NCI-H2196 treated with DMSO at 0.1 percent for 48 hours (cell line): ENCODE data around the gene TMPRSS4.
"Not testable (repeated sequence)": the region's sequence is repeated elsewhere in the genome, so short reads cannot be mapped to it uniquely, and the experiment has no call there.

Experiments
- DNase-seq: peaks from one replicate; lab custom pipeline; 2025; ENCODE audit not compliant: unreplicated experiment; lab: John Stamatoyannopoulos, UW

The TMPRSS4 gene

DNA sequence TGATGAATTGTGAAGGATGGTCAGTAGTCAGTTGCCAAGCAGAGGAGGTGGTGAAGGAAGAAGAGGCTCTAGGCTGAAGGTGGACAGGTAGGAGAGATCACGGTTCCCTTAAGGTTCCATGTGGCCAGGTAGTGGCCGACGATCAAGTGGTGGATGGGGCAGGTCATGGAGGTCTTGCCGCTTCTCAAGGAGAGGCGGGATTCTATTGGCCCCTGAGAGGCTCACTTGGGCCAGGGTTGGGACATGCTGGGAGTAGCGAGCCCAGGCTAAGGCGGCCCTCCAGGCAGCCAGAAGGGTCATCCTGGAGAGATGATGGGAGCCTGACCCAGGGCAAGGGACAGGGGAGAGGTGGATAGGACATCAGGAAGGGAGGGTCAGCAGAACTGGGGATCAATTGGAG lies 20.9 kb upstream of the TMPRSS4 start:
- DNase-seq = no peak

DNA sequence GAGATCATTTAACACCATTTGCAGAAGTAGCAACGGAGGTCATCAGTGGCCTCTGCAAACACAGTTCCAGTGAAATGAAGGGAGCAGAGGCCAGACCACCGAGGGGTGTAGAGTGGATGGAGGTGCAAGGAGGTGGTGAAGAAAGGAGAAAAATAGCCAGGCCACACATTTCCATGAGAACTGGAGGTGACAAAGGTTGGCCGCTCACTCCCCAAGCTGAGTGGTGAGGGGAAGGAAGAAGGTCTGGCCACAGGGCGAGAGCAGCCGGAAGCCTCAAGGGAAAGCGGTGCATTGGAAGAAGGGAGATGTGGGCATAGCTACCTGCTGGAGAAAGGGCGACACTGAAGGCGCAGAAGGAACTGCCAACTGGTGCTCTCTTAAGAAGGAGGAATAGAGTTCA lies 20.1 kb upstream of the TMPRSS4 start:
- no peak for DNase-seq

DNA sequence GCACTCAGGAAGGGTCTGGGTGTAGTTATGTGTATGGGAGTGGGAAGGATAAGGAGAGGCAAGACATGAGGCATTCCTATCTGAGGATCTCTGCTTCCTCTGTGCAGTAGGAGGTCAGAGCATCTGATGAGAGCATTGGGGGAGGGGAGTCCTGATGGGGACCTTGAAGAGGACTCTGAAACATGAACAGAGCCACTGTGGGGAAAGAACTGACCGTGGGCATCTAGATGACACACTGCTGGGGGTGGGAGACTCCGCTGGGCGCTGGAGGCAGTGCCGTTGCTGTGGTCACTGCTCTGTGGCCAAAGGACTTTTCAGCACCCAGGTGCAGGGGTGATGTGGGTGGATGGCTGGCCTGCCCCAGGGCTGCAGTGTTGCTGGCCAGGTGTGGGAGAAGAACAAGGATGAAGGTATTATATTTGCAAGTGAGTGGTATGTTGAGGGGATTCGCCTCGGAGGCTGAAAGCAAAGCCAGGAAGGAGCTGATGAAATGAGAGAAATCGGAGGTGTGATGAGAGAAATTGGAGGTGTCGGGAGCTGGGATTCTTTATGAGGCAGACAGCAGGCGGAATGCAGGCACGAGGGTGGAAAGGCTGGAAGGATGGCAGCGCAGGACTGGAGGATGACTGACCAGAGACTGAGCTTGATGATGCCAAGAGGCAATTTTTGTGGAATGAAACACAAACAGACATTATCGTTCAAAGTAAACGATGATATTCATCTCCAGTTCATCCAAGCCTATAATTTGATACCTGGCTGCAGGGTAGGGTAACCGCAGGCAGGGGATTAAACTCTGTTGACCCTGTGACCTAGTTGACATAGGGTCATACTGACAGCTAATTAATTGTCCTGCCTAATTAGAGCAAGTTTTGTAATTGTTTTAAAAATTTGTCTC lies 19.4 kb upstream of the TMPRSS4 start:
- no peak for DNase-seq

DNA sequence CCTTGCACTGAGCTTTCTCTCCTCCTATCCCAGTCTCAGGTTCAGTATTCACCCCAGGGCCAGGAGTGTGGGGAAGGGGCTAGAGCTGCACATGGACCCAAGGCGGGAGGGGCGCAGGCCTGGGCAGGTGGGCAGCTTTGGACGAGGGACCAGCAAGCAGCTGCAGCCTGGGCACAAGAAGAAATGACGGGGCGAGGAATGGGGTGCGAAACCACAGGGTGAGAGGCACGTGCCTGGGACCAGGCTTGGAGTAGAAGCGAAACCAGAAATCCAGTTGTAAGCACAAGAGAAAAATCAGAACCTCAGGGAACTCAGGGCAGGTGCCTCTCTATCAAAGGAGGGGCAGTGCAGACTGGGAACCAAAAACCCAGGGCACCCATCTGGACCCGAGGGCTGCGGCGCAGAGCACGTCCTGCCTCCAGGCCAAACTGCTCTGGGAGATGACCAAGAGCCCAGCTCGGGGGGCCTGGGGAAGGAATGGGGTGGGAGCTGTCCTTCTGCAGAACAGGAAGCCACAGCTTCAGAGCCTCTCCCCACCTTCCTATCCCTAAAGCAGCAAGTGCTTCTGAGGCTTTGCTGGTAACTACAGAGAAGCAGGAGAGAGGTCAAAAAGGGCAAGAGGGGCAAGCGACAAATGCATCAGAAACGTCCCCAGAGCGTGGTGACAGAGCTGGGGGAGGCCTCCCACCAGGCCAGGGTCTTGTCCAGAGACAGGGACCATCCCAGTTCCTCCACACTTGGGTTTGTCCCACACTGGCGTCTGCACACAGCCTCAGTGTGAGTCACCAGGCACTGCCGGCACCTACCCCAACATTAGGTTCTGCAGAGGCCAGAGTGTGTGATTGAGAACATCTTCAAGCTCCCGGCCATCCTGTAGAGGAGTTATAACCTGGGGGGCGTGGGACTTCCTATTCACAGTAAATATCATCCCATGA lies 18.3 kb upstream of the TMPRSS4 start:
- no peak for DNase-seq

DNA sequence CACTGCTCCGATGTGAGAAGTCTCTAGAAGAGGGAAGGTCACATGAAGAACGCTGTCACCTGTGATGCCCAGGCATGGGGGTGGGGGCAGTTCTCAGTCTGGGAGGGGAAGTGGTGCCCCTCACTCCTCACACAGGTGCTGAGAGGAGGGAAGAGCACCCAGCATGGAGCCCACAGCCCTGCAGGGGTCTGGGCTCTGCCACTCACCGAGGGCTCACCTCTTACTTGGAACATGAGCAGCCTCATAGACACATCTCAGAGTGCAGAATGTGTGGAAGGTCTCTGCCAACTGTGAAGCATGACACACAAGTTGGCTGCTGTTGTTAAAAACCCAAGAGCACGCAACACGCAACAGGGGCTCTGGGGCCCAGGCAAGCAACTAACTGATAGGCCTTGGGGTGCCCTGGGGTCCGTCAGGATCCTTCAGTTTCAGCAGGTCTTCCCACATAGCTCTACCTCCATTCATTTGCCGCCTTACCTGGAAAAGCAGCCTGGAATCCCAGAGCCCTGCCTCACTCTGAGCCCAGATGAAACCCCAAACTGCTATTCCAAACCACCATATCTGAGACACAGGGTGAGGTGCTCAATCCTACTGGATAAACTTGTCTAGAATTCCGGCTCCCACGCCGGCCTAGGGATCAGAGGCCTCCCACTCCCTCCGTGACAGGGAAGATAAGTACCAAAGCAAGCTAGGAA lies 17.5 kb upstream of the TMPRSS4 start:
- no peak for DNase-seq

DNA sequence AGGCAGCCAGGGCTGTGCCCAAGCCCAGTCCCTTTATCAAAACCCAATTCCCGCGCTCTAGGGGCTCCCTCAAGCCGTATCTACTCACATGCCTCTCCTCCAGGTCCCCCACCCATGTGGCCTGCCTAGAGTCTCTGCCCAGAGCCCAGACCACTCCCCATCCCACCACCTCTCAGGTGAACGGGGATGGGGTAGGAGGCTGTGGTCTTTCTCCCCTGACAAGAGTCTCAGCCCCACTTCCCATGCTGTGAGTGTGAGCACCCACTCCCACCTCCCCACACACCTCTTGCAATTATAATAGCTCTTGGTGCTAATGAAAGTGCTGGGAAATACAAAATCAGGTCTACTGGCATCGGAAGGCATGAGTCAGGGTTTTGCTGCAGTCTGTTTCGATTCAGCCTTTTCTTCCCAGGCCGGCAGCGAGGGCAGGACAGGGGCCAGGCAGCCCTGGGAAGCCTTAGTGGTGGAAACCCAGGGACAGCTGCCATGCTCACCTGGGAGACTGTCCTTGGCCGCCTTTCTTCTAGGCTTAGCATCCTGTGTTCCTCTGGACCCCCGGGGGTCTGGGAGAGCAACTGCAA lies 16.7 kb upstream of the TMPRSS4 start:
- DNase-seq = no peak

DNA sequence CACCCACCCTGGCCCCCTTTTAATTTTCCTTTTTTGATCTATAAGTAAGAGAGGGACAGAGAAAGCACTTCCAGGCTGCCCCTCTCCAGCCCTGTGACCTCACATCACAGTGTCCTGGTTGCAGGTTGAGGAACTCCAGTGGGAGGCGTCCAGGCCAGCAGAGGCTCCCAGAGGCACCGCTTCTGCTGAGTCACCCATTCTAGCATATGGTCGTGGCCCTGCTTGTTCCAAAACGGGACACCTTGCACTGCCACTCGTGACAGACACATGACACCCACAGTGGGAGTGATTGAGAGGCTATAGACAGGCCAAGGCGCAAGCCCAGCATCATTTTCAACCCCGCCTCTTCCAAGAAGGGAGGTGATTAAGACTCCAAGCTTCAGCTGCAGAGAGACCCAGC lies 16.0 kb upstream of the TMPRSS4 start:
- DNase-seq = no peak

DNA sequence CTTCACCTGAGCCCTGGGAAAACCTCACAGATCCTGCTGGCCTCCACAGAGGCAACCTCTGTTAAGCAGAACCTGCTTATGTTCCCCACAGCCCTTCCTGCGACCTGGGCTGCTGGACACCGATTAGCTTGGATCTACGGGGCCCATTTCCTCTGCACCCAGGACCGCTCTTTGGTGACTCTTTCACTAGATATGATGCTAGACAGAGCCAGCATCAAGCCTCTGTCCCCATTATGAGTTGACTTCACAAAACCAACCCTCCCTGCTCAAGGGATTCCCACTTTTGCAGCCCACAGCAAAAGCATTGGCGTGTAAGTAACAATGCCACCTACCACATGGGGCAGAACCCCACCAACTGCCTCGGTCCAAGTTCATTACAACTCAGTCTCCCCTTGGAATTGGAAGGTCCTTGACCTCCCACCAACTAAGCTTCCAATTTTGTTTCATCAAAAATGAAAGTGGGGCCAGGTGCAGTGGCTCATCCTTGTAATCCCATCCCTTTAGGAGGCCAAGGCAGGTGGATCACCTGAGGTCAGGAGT lies 15.2 kb upstream of the TMPRSS4 start:
- DNase-seq = no peak

DNA sequence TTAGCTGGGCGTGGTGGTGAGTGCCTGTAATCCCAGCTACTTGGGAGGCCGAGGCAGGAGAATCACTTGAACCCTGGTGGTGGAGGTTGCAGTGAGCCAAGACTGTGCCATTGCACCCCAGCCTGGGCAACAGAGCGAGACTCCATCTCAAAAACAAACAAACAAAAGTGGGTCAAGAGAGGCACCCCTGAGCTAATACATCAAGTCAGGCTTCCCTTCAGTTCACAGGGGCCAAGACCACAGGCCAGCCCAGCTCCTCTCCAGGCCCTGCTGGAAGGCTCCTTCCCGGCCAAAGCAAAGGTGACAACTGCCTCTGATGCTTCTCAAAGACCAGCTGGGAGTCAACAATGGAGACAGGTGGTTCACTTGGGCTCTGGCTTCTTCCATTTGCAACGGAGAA lies 14.7 kb upstream of the TMPRSS4 start:
- not testable (repeated sequence) for DNase-seq

DNA sequence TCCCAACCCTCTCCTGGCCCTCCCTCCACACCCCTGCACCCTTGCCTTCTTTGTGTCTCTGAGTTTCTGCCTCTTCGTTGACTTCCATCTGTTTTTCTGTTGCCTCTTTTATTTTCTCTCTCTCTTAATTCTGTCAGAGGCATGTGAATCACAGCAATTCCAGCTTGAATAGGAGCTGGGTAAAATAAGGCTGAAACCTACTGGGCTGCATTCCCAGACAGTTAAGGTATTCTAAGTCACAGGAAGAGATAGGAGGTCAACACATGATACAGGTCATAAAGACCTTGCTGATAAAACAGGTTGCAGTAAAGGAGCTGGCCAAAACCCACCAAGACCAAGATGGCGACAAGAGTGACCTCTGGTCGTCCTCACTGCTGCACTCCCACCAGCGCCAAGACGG lies 14.2 kb upstream of the TMPRSS4 start:
- DNase-seq = not testable (repeated sequence)

DNA sequence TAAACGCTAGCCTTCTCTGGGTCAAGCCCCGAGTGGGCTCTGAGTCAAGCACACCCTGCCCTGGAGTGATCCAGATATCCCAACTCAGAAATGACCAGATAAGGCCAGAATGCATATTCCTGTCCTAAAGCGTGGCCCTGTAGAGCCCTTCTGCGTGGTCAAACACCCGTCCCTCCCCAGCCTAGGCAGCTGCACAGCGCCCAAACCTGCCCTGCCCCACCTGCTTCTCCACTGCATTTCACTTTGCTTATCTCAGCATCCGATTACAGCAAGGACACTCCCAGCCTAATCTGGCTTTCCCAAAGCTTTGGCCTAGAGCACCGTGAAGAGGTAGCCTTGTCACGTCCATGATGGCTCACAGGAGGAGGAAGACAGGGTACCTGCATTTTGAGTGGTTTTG lies 11.9 kb upstream of the TMPRSS4 start:
- DNase-seq = no peak

DNA sequence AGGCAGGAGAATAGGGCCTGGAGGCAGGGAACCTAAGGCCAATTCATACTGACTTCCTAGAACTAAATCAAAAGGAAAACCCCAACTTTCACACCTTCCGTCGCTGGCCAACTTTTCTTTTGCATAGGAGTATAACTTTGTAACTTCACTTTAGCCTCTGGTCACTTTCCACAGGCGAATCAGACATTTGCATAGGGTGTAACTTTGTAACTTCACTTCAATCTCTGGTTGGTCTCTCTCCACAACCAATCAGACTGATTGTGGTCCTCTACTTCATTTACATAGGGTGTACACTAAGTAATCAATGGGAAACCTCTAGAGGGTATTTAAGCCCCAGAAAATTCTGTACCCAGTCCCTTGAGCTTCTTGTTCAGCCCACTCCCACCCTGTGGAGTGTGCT lies 11.5 kb upstream of the TMPRSS4 start:
- no peak for DNase-seq

DNA sequence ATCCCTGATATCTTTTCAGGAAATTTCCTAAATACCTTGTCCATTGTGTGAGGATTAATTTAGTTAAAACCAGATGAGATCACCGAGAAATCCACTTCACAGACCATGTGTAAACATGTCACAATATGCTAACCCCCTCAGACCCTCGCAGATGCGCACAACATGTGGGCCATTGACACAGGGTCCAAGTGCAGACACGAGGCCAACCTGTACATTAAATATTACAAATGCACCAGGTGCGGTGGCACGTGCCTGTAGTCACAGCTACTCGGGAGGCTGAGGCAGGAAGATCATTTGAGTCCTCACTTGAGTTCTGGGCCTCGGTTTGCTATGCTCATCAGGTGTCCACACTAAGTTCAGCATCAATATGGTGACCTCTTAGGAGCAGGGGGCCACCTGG lies 9.9 kb upstream of the TMPRSS4 start:
- no peak for DNase-seq

DNA sequence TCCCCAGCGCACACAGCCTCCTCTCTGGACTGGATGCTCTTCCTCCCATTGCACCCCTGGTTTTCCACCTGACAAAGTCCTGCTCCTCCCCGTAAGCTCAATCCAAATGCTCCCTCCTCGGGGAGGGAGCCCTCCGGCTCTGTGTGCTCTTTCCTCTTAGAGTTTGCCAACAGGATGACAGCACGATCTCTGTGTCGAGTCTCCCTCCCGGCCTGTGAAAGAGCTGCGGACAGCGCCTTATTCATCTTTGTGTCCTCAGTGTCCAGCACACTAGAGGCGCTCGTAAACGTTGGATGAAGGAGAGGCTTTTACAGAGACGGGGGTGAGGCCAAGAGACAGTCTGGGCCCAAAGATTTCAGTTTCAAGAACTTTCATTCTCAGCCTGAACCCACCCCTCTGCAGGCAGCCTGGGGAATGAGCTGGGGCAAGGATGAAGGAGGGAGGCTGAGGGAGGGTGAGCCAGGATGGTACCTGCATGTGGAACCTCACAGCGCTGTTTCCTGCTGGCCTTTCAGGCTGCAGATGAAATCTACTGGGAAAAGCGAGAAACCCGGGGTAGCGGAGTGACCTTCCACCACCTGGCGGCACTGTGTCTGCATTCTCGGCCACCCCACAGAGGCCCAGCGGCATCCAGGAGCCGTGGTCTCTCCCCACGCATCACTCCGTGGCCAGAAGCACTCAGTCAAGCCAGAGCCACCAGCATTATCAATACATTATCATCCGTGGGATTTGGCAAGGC lies 8.5 kb upstream of the TMPRSS4 start:
- DNase-seq = no peak

DNA sequence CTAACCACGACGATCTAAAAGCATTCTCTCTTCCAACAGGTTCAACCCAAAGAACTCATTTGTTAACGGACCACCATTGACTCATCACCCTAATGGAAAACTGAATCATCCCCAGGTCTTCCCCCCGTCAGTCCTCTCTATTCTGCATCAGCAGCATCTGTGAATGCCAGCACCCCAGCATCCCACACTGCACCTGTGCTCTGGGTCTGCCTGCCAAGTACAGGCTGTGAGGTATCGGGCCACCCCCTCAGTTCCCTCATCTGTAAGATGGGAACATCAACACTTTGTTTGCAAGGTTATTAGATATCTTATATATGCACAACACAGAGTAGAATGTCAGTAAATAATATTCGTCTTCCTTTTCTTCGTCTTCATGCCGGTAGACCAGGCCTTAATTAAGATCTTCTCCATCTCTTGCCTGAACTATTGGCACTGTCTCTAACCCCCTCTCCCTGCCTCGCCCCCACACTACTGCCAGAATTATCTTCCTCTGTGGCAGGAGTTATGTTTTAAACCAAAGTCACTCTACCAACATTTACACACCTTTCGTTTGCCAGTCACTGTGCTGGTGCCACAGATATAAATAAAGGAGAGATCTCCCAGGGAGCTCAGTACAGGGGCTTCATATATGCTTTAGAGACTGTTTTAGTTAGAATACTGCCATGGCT lies 7.8 kb upstream of the TMPRSS4 start:
- DNase-seq = no peak

DNA sequence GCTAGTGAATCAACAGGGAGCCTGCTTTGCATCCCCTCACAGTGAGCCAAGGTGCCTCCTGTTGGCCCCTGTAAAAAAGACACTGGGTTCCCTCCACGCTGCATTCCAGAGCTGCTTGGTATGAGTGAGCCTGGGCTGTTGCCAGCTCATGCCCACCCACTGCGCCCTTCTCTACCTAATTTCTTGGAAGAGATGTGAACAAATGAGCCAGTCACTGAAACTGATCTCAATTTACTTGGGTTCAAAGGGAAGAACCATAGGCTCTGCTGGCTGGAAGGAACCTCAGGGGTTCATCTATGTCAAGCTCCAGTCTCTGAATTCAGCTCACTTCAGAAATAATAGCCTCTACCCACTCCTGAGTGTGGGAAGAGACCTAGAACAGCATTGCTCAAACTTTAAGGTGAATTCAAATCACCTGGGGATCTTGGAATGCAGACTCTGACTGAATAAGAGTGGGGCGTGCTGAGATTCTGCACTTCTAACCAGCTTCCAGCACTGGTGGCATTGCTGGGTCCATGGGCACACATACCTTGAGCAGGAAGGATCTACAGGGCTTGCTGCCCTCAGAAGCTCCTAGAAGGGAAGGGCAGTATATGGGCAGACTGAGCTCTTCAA lies 5.4 kb upstream of the TMPRSS4 start:
- no peak for DNase-seq

DNA sequence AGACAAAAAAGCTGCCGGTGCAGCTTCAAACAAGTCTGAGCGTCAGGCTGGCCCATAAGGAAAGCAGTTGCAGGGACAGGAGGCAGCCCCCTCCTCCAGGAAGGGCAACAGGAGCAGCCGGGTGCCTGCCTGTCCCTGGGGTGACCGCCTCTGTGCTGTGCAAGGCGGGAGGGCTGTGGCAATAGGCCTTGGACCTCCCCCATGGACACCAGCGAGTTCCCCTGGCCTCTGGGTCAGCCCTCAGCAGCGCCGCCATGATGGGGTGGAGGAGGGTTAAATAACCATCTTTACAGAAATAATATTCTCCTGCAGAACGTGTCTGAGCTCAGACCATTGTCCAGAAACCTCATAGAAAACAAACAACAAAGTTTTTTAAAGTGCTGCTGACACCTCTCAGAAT lies 3.3 kb upstream of the TMPRSS4 start:
- no peak for DNase-seq

DNA sequence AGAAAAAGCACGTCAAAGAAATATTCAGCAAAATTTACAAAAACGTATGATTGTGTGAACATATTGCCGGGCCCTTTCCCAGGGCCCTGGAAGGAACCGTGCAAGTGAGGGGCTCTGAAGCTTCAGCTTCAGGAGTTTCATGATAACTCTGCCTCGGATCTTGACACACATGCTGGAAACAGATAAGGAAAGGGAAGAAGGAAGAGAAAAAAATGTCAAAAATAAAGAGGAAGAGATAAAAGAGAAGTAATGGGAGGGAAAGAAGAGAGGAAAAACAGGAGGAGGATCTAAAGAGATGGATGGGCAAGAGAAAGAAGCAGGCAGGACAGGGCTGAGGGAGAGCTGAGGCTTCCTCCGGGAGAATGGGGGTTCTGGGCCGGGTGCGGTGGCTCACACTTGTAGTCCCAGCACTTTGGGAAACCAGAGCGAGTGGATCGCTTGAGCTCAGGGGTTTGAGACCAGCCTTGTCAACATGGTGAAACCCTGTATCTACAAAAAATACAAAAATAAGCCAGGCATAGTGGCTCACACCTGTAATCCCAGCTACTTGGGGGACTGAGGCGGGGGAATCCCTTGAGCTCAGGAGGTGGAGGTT lies 2.7 kb upstream of the TMPRSS4 start:
- DNase-seq = no peak

DNA sequence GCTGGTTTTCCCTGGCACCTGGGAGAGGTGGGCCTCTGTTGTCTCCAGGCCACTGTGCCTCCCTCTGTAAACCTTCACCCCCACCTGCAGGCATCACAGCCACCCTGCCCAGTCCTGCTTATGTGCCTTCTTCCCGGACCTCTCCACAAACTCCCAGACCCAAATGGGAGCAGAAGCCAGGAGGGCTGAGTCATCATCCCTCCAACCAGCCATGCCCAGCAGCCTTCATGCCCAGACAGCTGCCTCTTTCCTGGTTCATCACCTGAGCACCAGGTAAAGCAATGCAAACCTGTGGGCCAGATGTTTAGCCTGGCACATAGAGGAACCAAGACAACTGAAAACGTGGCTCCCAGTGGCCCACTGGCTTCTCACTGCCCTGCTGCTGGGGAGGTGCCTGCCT lies 2.1 kb upstream of the TMPRSS4 start:
- no peak for DNase-seq
